EL (cell line): ENCODE data around the gene WDR70.
"Not testable (repeated sequence)": the region's sequence is repeated elsewhere in the genome, so short reads cannot be mapped to it uniquely, and the experiment has no call there.

Experiments
- DNase-seq: peaks from one replicate; pipeline ENCODE4 v3.0.0-alpha.2; 2016

Gene WDR70

DNA sequence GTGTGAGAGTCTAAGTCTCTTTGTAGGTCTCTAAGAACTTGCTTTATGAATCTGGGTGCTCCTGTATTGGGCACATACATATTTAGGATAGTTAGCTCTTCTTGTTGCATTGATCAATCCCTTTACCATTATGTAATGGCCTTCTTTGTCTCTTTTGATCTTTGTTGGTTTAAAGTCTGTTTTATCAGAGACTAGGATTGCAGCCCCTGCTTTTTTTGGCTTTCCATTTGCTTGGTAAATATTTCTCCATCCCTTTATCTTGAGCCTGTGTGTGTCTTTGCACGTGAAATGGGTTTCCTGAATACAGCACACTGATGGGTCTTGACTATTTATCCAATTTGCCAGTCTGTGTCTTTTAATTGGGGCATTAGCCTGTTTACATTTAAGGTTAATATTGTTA lies 275.4 kb downstream of the WDR70 start:
- DNase-seq = not testable (repeated sequence)

DNA sequence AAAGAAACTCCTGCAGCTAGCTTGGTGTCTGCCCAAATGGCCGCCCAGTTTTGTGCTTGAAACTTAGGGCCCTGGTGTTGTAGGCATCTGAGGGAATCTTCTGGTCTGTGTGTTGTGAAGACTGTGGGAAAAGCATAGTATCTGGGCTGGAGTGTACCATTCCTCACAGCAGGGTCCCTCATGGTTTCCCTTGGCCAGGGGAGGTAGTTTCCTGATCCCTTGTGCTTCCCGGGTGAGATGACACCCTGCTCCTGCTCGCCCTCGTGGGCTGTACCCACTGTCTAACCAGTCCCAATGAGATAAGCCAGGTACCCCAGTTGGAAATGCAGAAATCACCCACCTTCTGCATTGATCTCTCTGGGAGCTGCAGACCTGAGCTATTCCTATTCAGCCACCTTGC lies 277.9 kb downstream of the WDR70 start:
- no peak for DNase-seq

- peak; percentile 26 for DNase-seq
Measured at GRCh38 chr5:37658440-37658839, 279.3 kb downstream of the WDR70 start.

DNA sequence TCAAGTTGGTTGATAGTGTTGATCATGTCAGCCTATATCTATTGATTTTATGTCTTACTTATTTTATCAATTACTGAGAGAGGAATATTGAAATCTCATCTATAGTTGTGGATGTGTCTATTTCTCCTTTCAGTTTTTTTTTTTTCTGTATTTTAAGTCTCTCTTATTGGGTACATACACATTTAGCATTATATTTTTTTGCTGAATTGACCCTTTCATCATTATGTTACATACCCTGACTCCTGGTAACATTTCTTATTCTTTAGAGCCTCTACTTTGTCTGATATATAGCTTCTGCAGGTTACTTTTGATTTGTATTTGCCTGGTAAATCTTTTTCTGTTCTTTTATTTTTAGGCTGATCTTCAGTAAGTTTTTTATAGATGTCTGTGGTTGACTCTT lies 281.2 kb downstream of the WDR70 start:
- DNase-seq = no peak

DNA sequence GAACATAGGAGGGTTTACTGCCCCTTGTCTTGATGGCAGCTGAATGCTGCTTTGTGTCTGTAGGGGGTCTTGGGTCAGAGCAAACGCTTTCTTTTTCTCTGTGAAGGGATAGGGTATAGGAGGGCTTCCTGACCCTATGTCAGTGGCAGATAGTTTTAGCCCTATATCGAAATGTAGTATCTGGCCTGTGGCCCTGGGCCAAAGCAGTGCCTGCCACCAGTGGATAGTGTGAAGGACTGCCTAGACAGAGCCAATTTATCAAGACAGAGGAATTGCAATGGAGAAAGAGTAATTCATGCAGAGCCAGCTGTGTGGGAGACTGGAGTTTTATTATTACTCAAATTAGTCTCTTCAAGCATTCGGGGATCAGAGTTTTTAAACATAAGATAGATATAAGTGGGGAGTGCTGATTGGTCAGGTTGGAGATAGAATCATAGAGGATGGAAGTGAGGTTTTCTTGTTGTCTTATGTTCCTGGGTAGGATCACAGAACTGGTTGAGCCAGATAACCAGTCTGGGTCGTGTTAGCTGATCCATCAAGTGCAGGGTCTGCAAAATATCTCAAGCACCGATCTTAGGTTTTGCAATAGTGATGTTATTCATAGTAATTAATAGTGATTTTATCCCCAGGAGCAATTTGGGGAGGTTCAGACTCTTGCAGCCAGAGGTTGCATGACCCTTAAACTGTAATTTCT lies 282.3 kb downstream of the WDR70 start:
- no peak for DNase-seq

GRCh38 chr5:37661951-37662350 lies 282.8 kb downstream of the WDR70 start:
- DNase-seq = no peak

DNA sequence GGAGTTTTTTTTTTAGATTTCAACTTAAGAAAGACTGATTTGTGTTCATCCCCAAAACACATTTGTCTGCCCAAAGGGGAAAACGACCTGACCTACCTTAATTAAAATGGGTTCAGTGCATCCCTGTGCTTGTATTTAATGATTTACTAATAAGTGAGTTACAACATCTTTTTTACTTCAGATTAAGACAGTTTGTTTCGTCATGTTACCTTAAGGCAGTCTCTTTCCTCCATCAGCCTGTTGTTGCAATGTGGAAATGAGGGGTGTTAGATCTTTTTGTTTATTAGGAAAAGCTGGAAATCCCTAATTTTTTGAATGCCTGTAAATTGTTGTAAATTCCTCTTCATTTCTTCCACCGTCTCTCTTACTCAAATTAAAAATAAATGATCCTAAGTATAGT lies 283.2 kb downstream of the WDR70 start:
- no peak for DNase-seq

DNA sequence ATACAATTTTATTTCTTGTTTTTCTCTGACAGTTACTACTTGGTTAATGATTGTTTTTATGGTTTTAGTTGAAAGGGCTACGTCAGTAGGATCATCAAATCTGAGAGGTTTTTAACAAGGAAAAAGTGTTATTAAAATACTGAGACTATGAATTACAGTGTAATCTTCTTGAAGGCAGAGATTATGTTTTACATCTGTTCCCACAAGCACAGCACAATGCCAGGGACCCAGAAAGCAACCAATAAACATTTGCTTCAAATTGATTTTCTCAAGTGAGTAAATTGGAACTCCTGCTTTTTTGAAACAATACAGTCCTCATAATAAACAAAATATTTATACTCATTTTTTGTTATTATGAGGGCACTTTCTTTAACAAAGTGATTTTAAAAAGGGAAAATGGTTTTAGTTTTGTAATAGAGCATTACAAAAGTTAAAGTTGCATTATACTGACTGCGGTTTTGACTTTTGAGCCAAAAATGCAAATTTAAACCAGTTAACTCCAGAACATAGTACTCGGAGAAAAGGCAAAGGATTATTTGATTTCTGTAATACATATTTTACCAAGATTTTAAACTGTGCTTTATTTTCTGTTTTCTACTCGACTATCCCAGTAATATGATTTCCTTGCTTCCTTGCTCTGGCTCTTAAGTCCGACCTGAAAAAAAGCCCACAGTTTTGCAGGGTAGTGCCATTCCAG lies 283.8 kb downstream of the WDR70 start:
- DNase-seq = no peak

GRCh38 chr5:37663538-37663937 lies 284.4 kb downstream of the WDR70 start:
- DNase-seq = no peak

- DNase-seq = no peak
Measured at GRCh38 chr5:37664551-37664950, 285.4 kb downstream of the WDR70 start.

DNA sequence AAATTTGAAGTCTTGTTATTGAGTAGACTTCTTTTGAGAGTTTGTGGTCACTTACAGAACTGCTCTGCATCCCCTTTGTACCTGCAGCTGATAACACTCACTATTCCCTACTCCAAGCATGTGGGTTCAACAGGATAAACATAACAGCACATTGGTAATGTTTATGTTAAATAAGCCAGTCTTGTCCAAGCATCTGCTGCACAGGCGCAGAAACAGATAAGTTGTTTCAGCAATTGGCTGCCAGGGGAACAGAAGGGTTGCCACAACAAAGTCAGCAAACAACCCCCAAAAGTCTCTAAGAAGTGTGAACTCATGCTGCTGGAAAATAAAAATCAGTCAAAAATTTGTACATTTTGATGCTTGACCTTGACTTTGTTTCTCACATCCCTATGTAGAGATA lies 286.2 kb downstream of the WDR70 start:
- DNase-seq = no peak

GRCh38 chr5:37665889-37666288 lies 286.8 kb downstream of the WDR70 start:
- no peak for DNase-seq

GRCh38 chr5:37667430-37667829 lies 288.3 kb downstream of the WDR70 start:
- DNase-seq = no peak

- DNase-seq = no peak
Measured at GRCh38 chr5:37667846-37668245, 288.7 kb downstream of the WDR70 start.

GRCh38 chr5:37668524-37669047 lies 289.5 kb downstream of the WDR70 start:
- DNase-seq = peak; percentile 98

GRCh38 chr5:37672118-37672588 lies 293.0 kb downstream of the WDR70 start:
- not testable (repeated sequence) for DNase-seq

DNA sequence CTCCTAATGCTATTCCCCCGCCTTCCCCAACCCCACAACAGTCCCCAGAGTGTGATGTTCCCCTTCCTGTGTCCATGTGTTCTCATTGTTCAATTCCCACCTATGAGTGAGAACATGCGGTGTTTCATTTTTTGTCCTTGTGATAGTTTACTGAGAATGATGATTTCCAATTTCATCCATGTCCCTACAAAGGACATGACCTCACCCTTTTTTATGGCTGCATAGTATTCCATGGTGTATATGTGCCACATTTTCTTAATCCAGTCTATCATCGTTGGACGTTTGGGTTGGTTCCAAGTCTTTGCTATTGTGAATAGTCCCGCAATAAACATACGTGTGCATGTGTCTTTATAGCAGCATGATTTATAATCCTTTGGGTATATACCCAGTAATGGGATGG lies 295.2 kb downstream of the WDR70 start:
- DNase-seq = not testable (repeated sequence)

GRCh38 chr5:37679326-37679725 lies 300.2 kb downstream of the WDR70 start:
- DNase-seq = not testable (repeated sequence)

- not testable (repeated sequence) for DNase-seq
Measured at GRCh38 chr5:37679903-37680302, 300.8 kb downstream of the WDR70 start.

- no peak for DNase-seq
Measured at GRCh38 chr5:37683072-37683471, 304.0 kb downstream of the WDR70 start.

DNA sequence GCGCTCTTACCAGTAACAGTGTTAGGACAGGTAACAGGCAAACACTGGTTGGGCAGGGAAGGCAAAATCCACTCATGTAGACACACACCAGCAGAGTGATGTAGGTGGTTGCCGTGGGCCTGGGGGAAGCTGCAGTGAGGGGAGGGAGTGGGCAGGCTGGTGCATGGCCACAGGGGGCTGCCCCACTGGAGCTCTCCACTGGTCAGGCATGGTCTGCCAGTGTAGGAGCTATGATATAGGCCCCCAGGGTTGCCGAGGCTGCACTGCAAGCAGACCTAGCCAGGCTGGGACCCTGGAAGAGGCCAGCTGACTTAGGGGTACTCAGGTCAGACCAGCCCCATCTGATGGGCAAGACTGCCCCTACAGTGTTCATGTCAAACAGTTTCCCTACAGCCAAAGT lies 306.1 kb downstream of the WDR70 start:
- no peak for DNase-seq

DNA sequence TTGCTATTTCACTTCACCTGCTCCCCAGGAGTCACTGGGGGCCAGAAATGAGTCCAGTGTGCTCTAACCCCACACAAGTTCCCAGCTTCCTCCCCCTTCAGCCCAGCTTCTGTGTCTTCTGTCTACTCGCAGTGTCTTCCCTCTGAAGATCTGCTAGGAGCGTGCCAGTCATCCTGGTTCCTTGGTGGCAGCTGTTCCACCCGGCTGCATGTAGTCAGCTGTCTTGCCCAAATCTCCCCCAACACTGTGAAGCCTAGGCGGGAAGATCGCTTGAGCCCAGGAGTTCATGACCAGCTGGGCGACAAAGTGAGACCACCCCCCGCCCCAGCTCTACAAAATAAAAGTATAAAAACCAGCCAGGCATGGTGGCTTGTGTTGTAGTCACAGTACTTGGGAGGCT lies 306.7 kb downstream of the WDR70 start:
- no peak for DNase-seq

DNA sequence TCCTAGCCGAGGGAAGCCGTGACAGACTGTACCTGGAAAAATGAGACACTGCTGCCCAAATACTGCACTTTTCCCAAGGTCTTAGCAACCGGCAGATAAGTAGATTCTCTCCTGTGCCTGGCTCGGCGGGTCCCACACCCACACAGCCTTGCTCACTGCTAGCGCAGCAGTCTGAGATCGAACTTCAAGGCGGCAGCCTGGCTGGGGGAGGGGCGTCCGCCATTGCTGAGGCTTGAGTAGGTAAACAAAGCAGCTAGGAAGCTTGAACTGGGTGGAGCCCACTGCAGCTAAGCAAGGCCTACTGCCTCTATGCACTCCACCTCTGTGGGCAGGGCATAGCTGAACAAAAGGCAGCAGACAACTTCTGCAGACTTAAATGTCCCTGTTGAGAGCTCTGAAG lies 309.8 kb downstream of the WDR70 start:
- not testable (repeated sequence) for DNase-seq

DNA sequence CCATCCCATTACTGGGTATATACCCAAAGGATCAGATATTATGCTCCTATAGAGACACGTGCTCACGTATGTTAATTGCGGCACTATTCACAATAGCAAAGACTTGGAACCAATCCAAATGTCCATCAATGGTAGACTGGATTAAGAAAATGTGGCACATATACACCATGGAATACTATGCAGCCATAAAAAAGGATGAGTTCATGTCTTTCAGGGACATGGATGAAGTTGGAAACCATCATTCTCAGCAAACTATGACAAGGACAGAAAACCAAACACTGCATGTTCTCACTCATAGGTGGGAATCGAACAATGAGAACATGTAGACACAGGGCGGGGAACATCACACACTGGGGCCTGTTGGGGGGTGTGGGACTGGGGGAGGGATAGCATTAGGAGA lies 315.2 kb downstream of the WDR70 start:
- not testable (repeated sequence) for DNase-seq
